ENCODE measurements around the gene POLE. TPM values are rescaled to one million over a fixed set of nuclear protein-coding genes. Genes with fewer than 3 reads are reported as not detected.

Gene POLE
- total RNA-seq, 4 donors from 2014 or later = 32.2 to 133 (median 44.4) TPM

DNA sequence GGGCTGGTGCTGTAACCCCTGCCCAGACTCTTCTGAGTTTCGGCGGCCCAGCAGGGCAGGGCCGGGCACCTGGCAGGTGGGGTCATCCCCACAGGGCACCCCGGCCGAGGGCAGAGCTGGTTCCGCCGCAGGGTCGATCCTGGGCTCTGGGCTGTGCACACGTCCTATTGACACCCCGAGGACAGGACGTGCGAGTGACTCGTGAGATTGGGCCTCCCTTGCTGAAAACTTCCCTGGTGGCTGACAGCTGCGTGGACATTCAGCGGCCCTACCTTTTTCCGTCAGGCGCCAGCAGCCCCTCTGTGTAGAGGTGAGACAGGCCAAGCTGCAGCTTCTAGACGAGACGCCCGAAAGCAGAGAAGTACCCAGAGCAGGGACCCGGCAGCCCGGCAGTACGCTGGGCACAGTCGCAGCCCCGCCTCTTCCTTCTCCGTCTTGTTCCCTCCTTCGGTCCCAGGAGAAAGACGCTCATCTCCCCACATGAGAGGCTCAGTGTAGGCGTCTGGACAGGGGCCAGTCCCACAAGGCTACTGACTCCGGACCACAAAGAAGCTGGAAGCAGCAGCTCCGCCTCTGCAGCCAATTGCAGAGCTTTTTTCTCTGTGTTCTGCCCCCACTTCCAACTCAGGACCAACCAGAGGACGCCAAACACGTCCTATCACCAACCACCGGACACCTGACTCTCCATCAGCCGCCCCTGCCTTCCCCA is 76.9 kb downstream of the POLE start, which contains the start of gene LRCOL1:
Gene LRCOL1, minus strand, starts transcription at position 532 of the 709 bp plus-strand sequence. CDS start 4,331 bp downstream, outside the sequence.
- Histone ChIP-seq H3K9me3 (peaks cover 0 to 11% (median 0%) of the 10 kb centered on the region in 4 donors), H3K27me3 (peaks cover 0 to 69% of the 10 kb centered on the region in 2 donors), H3K36me3 (no peaks in the 10 kb centered on the region), H3K4me1 (peaks cover 0 to 15% (median 3%) of the 10 kb centered on the region in 4 donors), H3K4me3 (peak within 1 kb of the TSS in 1 of 4 donors; percentile 30), H3K27ac (no peak within 1 kb of the TSS)
- TF ChIP-seq, protein P1, sequence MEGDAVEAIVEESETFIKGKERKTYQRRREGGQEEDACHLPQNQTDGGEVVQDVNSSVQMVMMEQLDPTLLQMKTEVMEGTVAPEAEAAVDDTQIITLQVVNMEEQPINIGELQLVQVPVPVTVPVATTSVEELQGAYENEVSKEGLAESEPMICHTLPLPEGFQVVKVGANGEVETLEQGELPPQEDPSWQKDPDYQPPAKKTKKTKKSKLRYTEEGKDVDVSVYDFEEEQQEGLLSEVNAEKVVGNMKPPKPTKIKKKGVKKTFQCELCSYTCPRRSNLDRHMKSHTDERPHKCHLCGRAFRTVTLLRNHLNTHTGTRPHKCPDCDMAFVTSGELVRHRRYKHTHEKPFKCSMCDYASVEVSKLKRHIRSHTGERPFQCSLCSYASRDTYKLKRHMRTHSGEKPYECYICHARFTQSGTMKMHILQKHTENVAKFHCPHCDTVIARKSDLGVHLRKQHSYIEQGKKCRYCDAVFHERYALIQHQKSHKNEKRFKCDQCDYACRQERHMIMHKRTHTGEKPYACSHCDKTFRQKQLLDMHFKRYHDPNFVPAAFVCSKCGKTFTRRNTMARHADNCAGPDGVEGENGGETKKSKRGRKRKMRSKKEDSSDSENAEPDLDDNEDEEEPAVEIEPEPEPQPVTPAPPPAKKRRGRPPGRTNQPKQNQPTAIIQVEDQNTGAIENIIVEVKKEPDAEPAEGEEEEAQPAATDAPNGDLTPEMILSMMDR (IDR thresholded peaks at IDR 0.05) = no peak
- TF ChIP-seq EP300 (IDR thresholded peaks at IDR 0.05) = no peak
- TF ChIP-seq POLR2A (IDR thresholded peaks at IDR 0.05) = no peak
- DNase-seq (ENCODE audit: low spot score in 2 of 2) = no peak
- WGBS, 2 donors = 23 to 31% methylated on average over 26 to 35 of the region's 35 CpGs

DNA sequence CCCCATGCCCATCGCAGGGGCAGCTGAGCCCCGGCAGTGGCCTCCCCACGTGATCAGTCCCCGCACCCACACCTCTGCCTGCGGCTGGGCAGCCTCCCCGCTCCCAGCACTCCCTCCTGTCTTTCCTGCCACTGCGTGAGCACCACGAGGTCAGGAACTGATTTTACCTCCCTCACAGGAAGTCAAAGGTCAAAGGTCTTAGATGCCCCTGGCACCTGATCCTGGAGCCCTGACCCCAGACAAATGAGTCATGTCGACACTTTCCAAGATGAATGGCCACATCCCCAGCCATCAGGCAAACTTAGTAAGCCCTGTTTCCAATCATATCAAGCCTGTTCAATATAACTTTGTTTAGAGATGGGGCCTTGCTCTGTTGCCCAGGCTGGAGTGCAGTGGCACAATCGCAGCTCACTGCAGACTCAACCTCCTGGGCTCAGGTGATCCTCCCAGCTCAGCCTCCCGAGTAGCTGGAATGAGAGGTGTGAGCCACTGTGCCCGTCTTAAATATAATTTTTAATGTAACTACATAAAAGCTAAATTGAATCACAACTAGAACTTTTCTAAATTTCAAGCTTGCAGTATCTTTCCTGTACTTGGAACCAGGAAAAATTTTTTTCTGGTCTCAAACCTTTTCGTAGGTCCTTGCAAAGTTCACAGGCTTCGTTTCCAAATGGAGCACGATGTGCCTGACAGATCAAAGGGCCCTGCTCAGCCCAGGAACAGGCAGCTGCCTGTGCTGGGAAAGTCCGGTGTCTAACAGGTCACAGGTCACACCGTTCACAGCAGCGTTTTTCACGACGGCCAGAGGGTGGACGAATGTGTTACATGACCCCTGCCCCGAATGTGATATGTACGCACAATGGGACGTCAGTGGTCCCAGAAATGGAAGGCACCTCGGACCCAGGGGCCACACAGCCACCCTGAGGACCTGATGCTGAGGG is 78.6 kb downstream of the POLE start:
- Histone ChIP-seq H3K27me3 (peaks cover 0 to 79% of the 10 kb centered on the region in 2 donors), H3K36me3 (no peaks in the 10 kb centered on the region), H3K27ac (no peak overlapping the region), H3K4me3 (no peak overlapping the region), H3K9me3 (peaks cover 0 to 11% (median 0%) of the 10 kb centered on the region in 4 donors), H3K4me1 (peaks cover 0 to 10% (median 3%) of the 10 kb centered on the region in 4 donors)
- WGBS, 2 donors = 48 to 52% methylated on average over 25 of the region's 25 CpGs
- TF ChIP-seq EP300 (IDR thresholded peaks at IDR 0.05) = no peak
- TF ChIP-seq, protein P1 (IDR thresholded peaks at IDR 0.05) = no peak
- no peak for TF ChIP-seq POLR2A (IDR thresholded peaks at IDR 0.05)
- DNase-seq (ENCODE audit: low spot score in 2 of 2) = no peak

DNA sequence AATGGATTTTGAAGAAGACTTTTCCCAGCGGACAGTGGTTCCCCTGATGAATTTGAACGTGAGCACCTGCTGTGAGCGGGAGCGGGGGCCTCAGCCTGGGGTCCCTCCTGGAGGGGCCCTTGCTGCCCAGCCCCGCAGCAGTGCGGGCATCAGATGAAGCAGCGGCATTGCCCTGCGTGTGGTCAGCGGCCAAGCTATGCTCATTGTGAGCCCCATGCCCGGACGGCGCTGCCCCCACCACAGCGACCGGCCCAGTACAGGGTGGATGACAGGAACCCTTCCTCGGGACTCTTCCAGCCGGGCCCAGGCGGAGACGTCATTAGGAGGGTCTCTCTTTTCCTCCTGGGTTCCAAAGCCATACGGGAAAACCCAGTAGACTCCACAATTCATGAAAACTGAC is 80.2 kb downstream of the POLE start:
- DNase-seq (ENCODE audit: low spot score in 2 of 2) = no peak
- Histone ChIP-seq H3K4me1 (peaks cover 0 to 10% (median 3%) of the 10 kb centered on the region in 4 donors), H3K36me3 (no peaks in the 10 kb centered on the region), H3K4me3 (no peak overlapping the region), H3K27me3 (peaks cover 0 to 90% of the 10 kb centered on the region in 2 donors), H3K27ac (no peak overlapping the region), H3K9me3 (peaks cover 0 to 11% (median 0%) of the 10 kb centered on the region in 4 donors)
- 83 to 84% methylated on average over 19 of the region's 19 CpGs for WGBS, 2 donors
- TF ChIP-seq EP300 (IDR thresholded peaks at IDR 0.05) (no peak), POLR2A (IDR thresholded peaks at IDR 0.05) (no peak)
- TF ChIP-seq, protein P1 (IDR thresholded peaks at IDR 0.05) = no peak

DNA sequence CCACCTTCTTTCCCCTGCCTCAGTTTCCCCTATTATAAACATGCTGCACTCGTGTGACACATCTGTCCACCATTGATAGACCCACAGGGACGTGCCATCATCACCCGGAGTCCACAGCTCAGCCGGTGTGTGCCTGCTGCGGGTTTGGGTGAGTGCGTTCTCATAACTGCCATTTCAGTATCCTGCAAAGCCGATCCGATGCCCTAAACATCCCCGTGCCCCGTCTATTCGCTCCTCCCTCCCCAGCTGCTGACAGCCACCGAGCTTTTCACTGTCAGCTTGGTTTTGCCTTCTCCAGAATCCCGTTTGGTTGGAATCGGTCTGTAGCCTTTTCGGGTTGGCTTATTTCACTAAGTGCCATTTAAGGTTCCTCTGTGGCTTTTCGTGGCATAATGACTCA is 80.7 kb downstream of the POLE start:
- H3K27me3 ChIP-seq = peaks cover 0 to 94% of the 10 kb centered on the region in 2 donors
- H3K4me3 ChIP-seq = no peak overlapping the region
- no peaks in the 10 kb centered on the region for H3K36me3 ChIP-seq
- no peak for DNase-seq (ENCODE audit: low spot score in 2 of 2)
- peaks cover 0 to 10% (median 3%) of the 10 kb centered on the region in 4 donors for H3K4me1 ChIP-seq
- TF ChIP-seq EP300 (IDR thresholded peaks at IDR 0.05) (no peak), POLR2A (IDR thresholded peaks at IDR 0.05) (no peak)
- TF ChIP-seq, protein P1 (IDR thresholded peaks at IDR 0.05) = no peak
- WGBS, 2 donors = 64 to 66% methylated on average over 16 of the region's 16 CpGs
- H3K9me3 ChIP-seq = peaks cover 0 to 6% (median 0%) of the 10 kb centered on the region in 4 donors
- no peak overlapping the region for H3K27ac ChIP-seq
